Inferior parietal cortex (tissue), 1 donor: Measurements from ENCODE around the gene PLXND1.
A peak's percentile ranks its signal among the peaks of the same experiment; 100 is the strongest.
"Not testable (repeated sequence)": the region's sequence is repeated elsewhere in the genome, so short reads cannot be mapped to it uniquely, and the experiment has no call there.

Experiments used
- DNase-seq: peaks from one replicate; pipeline ENCODE4 v3.0.0-alpha.2; 2016; ENCODE audit errors: extremely low spot score

PLXND1 gene

DNA sequence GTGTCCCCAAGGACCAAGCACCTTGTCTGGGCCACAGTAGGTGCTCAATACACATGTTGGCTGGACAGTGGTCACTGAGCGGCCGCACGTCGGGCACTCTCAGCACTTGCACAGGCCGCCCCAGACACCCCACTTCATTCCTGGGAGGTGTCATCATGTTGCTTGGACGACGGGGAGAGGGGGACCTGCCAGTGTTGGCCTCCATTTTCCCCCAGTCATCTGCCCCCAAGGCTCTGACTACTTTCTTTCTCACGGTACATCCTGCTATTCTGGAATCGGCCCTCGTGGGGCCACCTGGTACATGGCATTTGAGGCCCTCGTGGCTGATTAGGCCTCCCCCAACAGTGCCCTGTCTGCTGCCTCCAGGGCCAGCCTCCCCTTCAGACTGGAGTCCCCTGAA lies 79.2 kb downstream of the PLXND1 start:
- no peak for DNase-seq

DNA sequence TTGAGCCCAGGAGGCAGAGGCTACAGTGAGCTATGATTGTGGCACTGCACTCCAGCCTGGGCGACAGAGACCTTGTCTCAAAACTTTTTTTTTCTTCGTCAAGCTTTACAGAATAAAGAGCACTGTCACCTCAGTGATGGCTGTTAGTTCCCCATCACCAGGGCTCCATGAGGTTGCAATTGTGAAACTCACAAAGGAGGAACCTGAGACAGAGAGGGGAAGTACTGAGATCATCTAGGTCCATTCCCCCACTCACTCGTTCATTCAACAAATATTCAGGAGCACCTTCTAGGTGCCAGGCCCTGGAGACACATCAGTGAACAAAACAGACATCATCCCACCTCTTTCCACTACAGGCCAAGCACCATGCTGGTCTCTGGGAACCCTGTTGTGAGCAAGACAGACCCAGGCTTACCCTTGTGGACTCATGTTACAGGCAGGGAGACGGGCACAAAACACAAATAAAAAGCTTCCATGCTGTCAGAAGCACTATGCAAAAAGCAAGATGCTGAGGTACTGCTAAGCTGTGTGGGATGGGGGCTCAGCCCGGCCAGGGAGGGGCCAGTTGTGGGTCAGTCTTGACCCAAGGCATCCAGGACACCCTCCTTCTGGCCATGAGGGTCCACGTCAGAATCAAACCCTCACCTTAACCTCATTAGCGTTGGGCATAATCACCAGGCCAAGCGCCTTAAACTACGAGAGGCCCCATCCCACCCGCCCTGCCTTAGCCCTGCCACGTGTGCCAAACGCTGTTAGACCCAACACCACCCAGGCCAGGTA lies 80.2 kb downstream of the PLXND1 start:
- no peak for DNase-seq

DNA sequence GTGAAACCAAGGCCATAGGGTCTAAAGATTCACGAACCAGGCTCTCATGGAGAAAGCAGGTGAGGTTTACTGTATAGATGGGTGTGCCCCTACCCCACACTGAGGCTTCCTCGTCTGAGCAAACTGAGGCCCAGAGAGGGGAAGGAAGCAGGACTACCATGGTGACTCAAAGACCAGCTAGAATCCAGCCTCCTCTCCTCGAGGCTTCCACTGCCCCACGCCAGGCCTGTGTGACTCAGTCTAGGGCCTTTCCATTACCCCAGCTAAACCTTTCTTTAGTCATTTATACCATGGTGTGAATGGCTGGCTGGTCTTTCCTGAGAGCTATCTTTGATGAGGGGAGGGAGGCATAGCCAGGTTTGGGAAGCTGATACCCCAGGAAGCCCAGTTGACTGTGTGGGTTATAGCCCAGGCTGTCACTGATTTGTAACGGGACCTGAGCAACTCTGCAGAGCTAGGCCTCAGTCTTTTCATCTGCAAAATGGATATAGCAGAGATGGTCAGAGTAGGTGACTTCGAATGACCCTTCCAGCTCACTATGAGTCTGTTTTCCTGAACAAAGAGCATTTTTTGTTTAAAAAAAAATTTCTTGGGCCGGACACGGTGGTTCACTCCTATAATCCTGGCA lies 81.0 kb downstream of the PLXND1 start:
- DNase-seq: no peak

GRCh38 chr3:129524081-129524480 lies 82.4 kb downstream of the PLXND1 start:
- DNase-seq: no peak

- no peak for DNase-seq
These were observed 83.5 kb downstream of the PLXND1 start for GRCh38 chr3:129522953-129523352.

DNA sequence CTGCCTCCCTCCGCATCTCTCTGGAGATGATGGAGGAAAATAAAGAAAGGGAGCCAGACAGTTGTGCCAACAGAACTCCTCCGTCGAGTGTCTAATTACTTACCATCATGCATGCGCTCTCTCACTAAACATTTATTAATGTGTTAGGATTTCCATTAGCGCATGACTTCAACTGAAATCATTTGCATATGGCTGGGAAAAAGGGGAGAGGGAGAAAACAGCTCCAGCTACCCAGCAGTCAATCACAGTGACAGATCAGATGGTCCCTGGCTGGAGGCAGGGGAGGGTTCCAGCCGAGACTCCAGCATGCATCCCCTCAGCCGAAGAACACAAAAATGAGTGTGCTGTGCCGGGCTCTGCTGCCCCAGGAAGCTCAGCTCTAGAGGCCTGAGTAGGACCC lies 84.9 kb downstream of the PLXND1 start:
- no peak for DNase-seq

GRCh38 chr3:129520960-129521359 lies 85.5 kb downstream of the PLXND1 start:
- DNase-seq: no peak

- DNase-seq: no peak
These were observed 86.4 kb downstream of the PLXND1 start for GRCh38 chr3:129519896-129520715.

- DNase-seq: no peak
These were observed 87.0 kb downstream of the PLXND1 start for GRCh38 chr3:129519449-129519848.

GRCh38 chr3:129518581-129518980 lies 87.9 kb downstream of the PLXND1 start:
- no peak for DNase-seq

DNA sequence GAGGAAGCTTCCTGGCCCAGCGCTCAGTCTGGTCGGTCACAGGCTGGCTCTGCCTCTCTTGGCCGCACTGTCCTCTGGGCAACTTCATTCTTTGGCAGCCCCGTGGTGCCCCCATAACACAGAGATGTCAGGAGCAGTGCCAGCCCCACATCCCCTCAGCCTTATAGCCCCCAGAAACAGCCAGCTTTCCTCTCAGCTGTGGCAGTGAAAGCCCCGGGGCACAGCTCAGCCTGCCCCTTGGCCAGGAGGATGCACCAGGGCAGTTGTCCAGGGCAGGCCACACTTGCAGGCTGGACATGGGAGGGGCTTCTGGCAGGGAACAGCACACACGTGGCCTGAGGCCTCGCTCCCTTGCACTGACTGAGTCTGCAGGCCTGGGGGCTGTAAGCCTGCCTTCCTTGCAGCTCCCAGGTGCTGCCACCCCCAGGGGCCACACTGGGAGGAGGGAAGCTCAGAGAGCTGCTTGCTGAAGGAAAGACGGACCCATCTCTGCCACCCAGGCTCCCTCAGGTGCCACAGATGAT lies 88.4 kb downstream of the PLXND1 start:
- no peak for DNase-seq

- no peak for DNase-seq
These were observed 89.0 kb downstream of the PLXND1 start for GRCh38 chr3:129517516-129517915.

DNA sequence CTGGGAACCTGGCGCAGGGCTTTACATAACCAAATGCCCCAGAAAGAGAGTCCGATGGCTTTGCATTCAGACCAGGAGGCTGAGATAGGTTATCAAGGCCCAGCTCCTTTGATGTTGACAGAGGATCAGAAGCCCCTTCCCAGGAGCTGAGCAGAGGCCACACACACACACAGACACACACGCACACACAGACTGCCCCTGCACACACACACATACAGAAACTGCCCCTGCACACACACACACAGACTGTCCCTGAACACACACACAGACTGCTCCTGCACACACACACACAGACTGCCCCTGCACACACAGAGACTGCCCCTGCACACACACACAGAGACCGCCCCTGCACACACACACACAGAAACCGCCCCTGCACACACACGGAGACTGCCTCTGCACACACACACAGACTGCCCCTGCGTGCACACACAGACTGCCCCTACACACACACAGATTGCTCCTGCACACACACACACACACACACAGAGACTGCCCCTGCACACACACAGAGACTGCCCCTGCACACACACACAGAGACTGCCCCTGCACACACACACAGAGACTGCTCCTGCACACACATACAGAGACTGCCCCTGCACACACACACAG lies 90.5 kb downstream of the PLXND1 start:
- not testable (repeated sequence) for DNase-seq

GRCh38 chr3:129515108-129515820 lies 91.2 kb downstream of the PLXND1 start:
- not testable (repeated sequence) for DNase-seq

GRCh38 chr3:129514563-129514962 lies 91.9 kb downstream of the PLXND1 start:
- no peak for DNase-seq

DNA sequence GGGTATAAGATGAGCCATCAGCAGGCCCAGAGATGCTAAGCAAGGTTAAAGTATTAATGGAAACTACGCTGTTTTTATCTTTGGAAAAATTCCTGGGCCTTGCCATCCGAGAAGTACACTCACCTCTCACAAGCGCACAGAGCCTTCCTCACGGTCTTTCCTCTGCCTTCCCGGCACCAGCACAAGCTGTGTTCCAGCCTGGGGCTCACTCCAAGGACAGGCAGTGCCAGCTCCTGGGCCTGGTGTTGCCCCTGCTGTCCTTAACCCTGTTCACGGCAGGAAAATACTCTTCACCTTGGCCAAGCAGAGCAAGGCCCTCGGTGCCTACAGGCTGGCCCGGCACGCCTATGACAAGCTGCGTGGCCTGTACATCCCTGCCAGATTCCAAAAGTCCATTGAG lies 92.4 kb downstream of the PLXND1 start:
- DNase-seq: no peak

DNA sequence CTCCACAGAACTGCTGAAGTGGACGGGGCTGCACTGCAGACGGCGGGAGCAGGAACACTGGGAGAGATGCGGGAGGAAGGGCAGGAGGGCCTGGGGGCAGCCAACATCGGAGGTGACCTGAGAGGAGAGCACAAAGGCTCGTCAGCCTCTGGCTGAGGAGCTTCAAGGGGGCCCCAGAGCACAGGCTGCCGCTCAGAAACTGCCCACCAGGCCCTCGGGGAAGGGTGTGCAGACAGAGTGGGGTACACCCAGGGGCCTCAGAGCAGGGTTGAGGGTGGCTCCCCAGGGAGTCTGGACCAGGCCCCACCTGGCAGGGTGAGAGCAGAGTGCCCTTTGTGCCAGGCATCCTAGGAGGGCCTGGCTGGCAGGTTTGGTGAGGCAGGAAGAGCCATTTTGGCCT lies 92.8 kb downstream of the PLXND1 start:
- no peak for DNase-seq

- no peak for DNase-seq
These were observed 93.9 kb downstream of the PLXND1 start for GRCh38 chr3:129512595-129512994.

DNA sequence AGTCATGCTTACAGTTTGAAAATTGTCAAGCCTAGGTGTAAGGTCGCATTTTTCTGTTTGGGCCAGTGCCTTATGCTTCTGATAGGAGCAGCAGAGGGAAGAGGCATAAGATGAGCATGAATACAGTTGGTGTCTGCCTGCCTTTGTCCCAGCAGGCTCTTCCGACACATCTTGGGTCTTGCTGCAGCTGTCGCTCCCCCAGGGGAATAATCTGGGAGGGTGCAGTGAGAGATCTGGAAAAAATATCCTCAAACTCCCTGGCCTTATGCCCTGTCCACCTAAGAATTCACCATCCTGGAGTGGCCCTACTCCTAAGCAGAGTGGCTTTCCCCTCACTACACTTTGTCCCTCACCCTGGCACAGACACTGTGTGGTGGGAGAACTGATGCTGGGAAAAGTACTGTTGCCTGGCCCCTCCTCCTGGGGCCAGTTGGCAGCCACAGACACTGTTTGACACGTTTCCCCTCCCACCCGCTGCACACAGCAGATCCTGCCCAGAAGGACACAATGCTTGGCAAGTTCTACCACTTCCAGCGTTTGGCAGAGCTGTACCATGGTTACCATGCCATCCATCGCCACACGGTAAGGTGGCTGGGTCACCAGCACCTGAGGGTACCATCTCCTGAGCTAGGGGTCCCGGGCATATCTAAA lies 99.2 kb downstream of the PLXND1 start:
- peak; percentile 63 for DNase-seq

GRCh38 chr3:129506231-129506742 lies 100.2 kb downstream of the PLXND1 start:
- DNase-seq: no peak

DNA sequence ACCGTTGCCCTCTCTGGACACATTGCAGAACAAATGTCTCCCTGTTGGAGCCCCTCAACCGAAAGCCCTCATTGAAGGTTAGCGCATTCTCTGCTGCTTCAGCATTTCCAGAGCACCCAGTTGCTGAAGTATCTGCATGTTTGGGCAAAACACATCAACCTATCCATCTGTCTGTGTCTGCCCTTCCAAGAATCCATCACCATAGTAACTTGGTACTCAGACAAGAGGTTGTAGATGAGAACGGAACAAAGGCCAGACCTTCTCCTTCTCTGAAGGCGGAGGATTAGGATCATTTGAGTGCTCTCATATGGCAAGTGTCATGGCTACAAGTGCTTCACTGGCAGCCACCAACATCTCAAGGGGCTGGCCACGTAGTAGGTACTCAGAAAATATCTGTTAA lies 101.1 kb downstream of the PLXND1 start:
- no peak for DNase-seq
